Right atrium auricular region (tissue), 2 donors: Measurements from ENCODE around the gene L1TD1. TPM values are rescaled to one million over a fixed set of nuclear protein-coding genes. Genes with fewer than 3 reads are reported as not detected.

ENCODE experiments used
- DNase-seq: peaks from one replicate; pipeline ENCODE4 v3.0.0-alpha.2; 2019; ENCODE audit warnings: low spot score
- H3K27ac ChIP-seq, 2 donors: fragments of 200-600 bp; sonication (generic); 1 replicate in 1 of 2; 2 replicates in 1 of 2; pipeline ENCODE4 v1.5.1; 2016 to 2019
- H3K27me3 ChIP-seq, 2 donors: fragments of 200-600 bp; sonication (generic); one replicate each; pipeline versions ENCODE4 v1.5.1 to v1.6.0; 2017 to 2019
- H3K36me3 ChIP-seq: fragments of 200-600 bp; sonication (generic); one replicate; pipeline ENCODE4 v1.5.1; 2016
- H3K4me1 ChIP-seq, 2 donors: fragments of 200-600 bp; sonication (generic); one replicate each; pipeline versions ENCODE4 v1.5.1 to v1.6.0; 2017 to 2019
- H3K4me3 ChIP-seq, 2 donors: fragments of 200-600 bp; sonication (generic); 1 replicate in 1 of 2; 2 replicates in 1 of 2; pipeline ENCODE4 v1.5.1; 2017 to 2019; ENCODE audit warnings: mild to moderate bottlenecking in 1 of 2, moderate library complexity in 1 of 2
- H3K9me3 ChIP-seq, 2 donors: fragments of 200-600 bp; sonication (generic); one replicate each; pipeline ENCODE4 v1.5.1; 2019
- total RNA-seq, 2 donors: library from RNA; depleted of rRNA; stranded (reverse); fragments of >200 nt; gene quantifications; one replicate each; pipeline ENCODE4 v1.1.0, GENCODE V29; 2016
- TF ChIP-seq, protein P1 (sequence below), 2 donors: fragments of 200-600 bp; sonication (generic); IDR thresholded peaks; one replicate each; pipeline ENCODE4 v1.5.1; 2019; ENCODE audit warnings: antibody characterized with exemption in 2 of 2

L1TD1 gene
- total RNA-seq, 2 donors from 2014 or later, result not detected

- H3K27ac ChIP-seq, result no peak overlapping the region
- TF ChIP-seq, protein P1, sequence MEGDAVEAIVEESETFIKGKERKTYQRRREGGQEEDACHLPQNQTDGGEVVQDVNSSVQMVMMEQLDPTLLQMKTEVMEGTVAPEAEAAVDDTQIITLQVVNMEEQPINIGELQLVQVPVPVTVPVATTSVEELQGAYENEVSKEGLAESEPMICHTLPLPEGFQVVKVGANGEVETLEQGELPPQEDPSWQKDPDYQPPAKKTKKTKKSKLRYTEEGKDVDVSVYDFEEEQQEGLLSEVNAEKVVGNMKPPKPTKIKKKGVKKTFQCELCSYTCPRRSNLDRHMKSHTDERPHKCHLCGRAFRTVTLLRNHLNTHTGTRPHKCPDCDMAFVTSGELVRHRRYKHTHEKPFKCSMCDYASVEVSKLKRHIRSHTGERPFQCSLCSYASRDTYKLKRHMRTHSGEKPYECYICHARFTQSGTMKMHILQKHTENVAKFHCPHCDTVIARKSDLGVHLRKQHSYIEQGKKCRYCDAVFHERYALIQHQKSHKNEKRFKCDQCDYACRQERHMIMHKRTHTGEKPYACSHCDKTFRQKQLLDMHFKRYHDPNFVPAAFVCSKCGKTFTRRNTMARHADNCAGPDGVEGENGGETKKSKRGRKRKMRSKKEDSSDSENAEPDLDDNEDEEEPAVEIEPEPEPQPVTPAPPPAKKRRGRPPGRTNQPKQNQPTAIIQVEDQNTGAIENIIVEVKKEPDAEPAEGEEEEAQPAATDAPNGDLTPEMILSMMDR (IDR thresholded peaks at IDR 0.05), result no peak
- H3K27me3 ChIP-seq, result no peaks in the 10 kb centered on the region
- no peaks in the 10 kb centered on the region for H3K4me1 ChIP-seq
- H3K4me3 ChIP-seq, result no peak overlapping the region
- H3K9me3 ChIP-seq, result no peaks in the 10 kb centered on the region
- no peak for DNase-seq
- H3K36me3 ChIP-seq, result no peaks in the 10 kb centered on the region
Observed at GRCh38 chr1:62250126-62250726, 55.6 kb downstream of the L1TD1 start.

DNA sequence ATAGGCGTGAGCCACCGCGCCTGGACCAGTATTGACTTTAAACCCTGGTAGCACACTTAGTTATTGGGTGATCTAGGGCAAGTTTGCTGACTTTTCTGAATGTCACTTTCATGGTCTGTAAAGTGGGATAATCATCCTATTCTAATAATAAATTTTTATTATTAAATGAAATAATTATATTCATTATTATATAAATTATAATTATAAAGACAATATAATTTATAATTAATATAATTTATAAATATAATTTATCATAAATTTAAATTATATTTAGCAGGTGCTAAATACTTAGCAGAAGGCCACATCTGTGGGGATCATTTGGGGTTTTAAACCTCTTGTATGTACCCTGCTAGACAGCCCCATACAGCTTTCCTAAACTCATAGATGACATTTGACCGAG, 64.9 kb downstream of the L1TD1 start:
- DNase-seq, result no peak
- no peaks in the 10 kb centered on the region for H3K27me3 ChIP-seq
- no peak overlapping the region for H3K27ac ChIP-seq
- TF ChIP-seq, protein P1 (IDR thresholded peaks at IDR 0.05), result no peak
- no peaks in the 10 kb centered on the region for H3K4me1 ChIP-seq
- H3K4me3 ChIP-seq, result no peak overlapping the region
- no peaks in the 10 kb centered on the region for H3K9me3 ChIP-seq
- no peaks in the 10 kb centered on the region for H3K36me3 ChIP-seq

DNA sequence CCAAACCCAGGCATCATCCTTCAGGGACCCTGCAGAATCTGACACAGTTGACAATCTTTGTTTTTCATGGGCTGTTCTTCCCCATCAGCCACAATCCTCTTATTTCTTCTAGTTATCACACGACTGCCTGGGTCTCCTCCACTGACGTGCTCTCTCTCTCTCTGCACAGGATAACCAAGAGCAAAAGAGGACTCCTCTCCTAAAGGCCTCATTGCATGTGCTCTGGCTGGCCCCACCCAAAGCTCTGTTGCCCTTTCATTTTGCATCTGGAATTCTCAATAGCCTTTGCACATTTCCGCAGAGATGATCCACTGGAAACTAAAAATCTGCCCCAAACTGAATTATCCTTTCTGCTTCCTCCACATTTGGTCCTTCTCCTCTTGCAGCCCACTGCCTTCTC, 66.0 kb downstream of the L1TD1 start:
- Histone ChIP-seq H3K27ac (no peak overlapping the region), H3K9me3 (no peaks in the 10 kb centered on the region), H3K4me1 (no peaks in the 10 kb centered on the region), H3K4me3 (no peak overlapping the region), H3K36me3 (no peaks in the 10 kb centered on the region), H3K27me3 (no peaks in the 10 kb centered on the region)
- TF ChIP-seq, protein P1 (IDR thresholded peaks at IDR 0.05), result no peak
- DNase-seq, result no peak

Other genes with a start within 250 kb of the L1TD1 start
- under 1 TPM; 0.12 to 0.63 TPM for gene KANK4, start 124.6 kb downstream of the L1TD1 start, total RNA-seq
- 10 to 100 TPM; 14.9 to 16.2 TPM for gene USP1, start 242.2 kb downstream of the L1TD1 start, total RNA-seq